ENCODE data around the gene VPS72.

The VPS72 gene

DNA sequence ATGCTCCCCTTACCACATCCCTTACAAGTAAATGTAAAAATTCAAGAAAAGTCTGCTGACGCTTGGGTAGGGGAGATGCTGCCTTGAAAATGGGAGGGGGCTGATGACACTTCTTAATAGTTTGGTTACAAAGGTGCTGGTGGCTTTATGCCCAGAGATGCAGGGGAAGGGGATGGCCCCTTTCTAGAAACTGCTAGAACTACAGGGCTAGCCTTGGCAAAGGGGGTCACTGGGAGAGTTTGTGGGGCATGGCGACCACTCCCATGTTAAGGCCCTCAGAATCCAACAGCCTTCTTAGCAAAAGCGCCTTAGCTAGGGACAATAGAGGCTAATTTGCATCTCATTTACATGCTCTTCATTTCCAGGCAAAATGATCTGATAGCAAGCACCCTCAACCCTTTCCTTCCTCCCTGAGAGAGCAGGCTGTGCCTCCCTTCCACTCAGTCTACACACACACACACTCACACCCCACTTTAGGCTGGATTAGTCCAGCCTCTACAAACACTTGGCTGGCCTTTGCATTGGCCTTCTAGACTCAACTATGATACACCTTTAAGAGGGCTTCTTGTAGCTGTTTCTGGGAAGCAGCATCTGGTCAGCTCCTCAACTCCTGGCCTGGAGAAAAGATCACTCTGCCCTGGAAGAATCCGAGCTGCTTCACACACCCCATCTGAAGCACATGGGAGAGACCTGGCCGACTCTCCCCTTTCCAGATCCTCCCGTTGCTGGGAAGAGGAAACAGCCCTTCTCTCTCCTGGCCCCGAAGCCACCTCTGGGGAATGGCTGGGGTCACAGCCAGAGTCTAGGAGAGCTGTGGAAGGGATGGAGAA, 45.3 kb downstream of the VPS72 start:
- no peak for DNase-seq (ENCODE audit: low read depth)

DNA sequence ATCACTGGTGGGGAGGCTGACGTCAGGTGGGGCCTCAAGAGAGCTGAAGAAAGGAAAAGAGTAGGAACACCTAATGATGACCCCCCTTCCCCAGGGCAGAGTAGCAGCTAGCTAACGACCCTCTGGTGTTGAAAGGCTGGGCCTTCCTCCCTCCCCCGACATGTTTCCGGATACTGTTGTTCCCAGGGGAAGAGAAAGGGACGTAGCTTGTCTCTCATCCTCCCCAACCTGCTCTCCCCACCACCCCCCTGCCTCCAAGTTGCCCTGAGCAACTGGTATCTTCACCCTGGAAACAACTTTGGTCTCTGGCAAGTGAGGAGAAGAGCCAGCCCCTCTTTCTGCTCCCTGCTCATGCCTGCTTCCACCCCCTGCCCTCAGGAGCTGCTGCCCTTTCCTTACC, 46.0 kb downstream of the VPS72 start:
- no peak for DNase-seq (ENCODE audit: low read depth)

DNA sequence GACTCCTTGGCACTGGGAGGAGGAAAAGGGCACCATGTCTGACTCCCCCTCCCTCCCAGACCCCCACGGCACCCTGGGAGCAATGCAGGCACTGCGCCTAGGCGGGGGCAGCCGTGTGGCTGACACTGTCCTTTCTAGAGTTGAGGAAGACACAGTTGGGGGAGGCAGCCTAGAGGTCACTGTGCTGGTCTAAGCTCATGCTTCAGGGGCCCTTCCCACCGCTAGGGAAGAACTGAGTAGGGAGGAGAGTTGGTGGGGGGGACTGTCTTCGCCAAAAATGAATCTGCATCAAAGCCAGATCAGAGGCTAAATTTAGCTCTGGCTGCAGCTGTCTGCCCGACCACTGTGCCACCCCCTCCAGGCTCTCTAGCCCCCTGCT, 47.0 kb downstream of the VPS72 start:
- DNase-seq (ENCODE audit: low read depth) = no peak

DNA sequence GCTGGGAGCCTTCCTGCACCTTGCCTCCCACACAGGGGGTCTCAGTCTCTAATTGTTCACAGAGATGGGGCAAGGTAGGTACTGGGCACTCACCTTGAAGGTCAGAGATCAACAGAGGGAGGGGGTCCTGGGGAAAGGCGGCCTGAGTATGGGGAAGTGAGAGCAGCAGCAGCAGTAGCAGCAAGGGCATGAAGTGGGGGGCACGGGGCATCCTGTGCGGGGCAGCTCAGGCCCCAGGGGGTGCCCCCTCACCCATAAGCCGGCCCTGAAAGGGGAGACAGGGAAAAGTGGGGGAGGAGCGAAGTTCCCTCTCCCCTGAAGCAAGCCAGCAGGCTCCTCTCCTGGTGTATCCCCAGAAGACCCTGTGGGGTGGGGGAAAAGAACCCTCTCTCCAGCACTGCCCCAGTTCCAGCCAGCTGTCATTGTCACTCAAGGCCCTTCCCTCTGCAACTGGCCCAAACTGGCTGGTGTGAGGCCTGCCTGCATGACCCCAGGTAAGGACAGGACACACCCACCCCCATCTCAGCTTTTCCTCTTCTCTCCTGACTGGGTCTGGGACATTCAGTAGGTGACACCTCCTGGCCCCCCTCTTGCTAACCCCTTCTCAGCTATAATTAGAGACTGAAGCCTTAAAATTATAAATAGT, 47.5 kb downstream of the VPS72 start:
- DNase-seq (ENCODE audit: low read depth) = no peak

DNA sequence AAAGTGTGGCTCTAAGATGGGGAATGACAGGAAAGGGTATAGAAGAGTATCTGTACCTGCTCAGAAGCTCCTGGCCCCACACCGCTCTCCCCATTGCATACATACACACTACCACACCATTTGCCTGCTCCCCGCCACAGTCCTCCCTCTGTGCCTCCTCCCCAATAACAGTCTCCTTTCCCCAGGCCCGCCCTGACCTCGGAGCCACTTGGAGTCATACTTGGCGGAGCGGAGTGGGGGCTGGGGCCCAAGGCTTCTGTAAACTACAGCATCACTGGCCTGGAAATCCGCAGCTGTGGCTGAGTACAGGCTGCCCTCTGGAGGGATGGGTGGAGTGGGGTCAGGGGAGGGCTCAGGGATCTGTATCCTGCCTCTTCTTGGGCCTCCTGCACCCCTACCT, 52.2 kb downstream of the VPS72 start:
- no peak for DNase-seq (ENCODE audit: low read depth)

DNA sequence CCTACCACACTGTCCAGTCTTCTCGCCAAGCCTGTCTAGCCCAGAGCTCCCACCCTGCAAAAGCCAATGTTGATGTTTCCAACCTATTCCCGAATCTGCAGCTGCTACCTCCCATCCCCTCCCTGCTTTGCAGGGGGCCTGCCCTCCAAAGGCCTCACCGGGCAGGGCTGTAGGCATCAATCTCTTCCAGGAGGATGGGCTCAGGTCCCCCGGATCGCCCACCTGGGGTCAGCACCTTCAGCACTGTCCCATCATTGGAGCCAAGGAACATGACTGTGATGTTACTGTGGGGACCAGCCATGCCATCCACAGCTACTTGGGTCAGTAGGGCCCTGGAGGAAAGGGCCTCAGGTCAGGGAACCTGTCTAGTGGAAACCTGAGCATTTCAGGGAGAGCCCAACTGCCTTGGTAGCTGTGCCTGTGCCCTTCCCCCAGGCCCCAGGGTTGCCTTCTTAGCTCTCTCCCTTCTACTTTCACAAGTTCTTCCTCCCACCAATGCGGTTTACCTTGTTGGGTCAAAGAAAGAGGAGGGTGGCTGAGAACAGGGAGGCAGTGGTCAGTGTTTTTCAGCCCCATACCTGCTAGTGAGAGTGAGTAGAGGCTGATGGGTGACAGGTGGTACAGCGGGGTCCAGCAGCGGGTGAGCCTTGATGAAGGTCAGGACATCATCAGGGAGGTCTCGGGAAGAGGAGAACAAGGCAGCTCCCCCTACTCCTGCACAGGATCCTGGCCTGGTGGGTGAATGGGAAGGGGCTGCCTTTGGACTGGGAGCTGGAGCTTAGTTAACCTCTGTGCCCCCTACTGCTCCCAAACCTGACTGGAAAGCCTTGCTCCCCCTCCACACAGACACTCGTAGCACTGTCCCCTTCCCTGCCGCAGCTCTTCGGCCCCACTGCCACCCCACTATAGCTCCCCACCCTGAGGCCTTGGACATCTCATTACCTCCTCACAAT, 54.3 kb downstream of the VPS72 start:
- DNase-seq (ENCODE audit: low read depth) = no peak

DNA sequence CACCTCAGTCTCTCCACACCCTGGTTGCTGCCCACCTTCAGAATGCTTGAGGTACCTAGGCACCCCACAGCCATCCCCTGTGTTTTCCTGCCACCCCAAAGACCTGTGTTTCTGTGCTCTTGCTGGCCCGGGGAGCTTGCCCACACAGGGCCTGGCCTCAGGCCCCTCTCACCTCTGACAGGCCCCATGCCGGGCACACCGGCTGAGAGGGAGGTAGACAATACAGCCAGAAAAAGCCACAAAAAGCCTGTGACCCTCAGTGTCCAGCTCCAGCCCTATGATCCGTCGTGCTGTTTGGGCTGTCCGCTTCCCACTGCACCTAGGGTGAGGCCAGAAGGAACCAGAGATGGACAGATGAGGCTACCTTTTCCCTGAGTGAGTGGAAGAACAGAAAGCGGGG, 55.0 kb downstream of the VPS72 start:
- no peak for DNase-seq (ENCODE audit: low read depth)

DNA sequence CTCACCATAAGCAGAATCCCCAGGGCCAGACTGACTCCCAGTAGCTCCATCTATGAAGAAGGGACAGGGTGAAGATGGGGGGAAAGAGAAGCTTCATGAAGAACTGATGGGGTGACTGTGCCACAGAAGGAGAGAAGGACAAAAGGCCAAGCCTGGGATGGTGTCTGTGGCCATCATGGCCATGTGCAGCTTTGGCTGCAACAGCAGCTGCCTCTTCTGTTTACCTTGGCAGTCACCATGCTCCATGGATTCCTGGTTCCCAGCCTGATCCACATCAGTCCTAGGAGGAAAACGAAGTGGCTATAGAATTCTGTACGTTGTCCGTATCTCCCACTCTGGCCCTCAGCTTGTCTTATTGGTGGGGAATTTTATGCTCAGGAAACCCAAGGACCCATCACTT, 55.6 kb downstream of the VPS72 start:
- DNase-seq (ENCODE audit: low read depth) = no peak

DNA sequence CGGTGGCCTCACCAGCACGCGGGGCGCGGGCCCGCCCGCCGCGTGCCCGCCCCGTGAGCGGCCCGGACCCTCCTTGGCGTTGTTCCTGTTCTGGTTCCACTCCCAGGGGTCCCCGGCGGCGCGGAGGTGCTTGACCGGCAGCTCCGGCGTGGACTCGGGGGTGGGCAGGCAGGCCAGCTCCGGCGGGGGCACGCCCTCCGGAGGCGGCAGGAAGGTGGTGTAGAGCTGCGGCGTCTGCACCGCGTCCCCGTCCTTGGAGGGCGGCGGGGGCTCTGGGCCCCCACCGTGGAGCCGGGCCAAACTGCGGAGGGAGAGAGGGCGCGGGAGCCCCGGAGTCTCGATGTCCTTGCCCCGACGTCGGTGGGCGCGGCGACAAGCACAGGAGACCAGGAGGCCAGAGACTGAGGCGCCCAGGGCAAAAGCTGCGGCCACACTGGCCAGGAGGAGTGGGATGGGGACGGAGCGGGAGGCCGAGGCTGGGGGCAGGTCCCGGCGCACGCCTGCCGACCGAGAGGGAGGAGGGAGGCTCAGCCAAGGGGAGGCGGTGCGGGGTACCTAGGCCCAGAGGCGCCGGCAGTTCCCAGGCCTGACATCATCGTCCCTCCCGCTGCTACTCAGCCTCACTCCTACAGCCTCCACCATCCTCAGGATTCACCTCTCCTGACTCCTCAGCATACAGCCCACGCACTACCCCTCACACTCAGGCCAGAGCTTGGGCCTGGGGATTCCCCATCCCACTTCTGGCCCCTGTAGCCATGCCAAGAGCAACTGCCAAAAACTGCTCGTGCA, 56.8 kb downstream of the VPS72 start:
- DNase-seq (ENCODE audit: low read depth) = no peak

DNA sequence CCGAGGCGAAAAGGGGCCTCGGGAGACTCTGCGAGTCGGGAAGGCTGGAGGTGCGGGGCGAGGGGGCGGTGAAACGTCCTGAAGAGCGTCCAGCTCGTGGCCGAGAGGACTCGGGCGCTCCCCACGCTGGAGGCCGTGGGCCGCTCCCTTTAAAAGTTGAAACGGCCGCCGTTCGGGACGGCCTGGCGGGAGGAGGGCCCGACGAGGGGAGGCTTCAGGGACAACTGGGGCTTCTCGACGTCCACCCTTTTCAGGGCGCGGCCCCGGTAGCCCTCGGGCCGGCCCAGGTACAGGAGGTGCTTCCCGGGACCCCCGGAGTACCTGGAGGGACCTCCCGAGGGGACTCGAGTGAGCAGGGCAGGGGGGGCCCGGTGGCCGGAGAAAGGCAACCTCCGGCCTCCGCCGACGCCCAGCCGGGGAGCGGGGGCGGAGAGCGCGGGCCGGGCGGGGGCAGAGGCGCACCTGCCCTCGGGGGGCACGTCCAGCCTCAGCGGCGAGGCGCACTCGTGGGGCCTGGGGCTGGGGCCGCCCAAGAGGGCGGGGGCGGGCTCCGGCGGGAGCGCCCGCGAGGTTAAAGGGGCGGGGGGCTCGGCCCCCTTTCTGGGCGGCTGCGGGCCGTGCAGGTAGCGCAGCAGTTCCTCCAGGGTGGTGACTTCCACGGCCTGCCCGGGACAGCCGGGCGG, 57.5 kb downstream of the VPS72 start:
- DNase-seq (ENCODE audit: low read depth) = no peak

DNA sequence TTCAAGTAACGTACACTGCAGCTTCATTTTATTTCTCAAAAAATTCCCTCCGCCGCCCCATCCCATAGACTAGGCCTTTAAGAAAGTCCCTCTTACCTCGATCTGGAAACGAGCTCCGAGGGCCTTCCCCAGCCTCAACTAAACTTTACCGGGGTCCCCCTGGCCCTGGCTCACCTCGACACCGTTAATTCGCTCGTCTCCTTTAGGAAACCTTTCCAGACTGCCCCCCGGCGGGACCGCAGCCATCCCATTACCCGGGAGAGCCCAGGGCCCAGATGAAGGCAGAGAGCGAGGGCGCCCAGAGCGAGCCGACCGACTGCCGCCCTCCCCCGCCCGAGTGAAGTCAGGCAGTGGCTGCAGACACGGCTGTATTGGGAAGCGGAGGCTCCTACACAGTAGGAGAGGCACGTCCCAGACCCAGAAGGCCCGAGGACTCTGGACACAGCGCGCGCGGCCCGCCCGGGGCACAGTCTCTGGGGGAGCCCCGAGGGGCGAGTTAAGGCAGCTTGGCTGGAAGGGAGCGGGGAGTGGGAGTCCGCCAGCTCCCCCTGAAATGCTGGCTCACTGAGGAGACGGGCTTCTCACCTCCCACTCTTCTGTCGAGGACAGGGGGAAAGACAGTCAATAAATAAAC, 58.2 kb downstream of the VPS72 start:
- no peak for DNase-seq (ENCODE audit: low read depth)

DNA sequence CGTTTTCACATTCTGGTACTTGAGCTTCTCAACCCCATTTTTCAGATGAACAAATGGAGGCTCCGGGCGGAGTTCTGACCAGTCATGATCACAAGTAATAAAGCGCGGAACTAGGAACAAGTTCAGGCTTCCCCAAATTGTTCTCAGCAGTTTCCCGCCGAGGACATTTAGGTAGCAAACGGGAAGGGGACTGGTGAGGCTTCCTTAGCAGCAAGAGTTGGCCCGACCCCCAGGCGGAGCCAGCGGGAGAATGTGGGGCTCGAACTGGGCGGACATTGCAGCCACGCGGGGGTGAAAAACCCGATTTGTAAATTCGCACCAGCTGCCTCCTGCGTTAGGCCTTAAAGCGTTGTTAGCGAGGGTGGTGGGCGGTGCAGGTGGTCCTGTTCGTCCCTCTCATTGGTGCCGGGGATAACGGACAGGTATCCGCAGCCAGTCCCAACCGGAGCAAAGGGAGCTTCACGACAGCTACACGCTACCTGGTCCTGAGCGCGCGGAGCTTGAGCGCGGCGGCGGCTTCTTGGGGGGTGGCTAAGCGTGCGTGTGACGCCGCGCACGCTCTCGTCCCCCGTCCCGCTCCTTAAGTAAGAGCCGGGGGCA, 58.9 kb downstream of the VPS72 start:
- peak; percentile 62 for DNase-seq (ENCODE audit: low read depth)

DNA sequence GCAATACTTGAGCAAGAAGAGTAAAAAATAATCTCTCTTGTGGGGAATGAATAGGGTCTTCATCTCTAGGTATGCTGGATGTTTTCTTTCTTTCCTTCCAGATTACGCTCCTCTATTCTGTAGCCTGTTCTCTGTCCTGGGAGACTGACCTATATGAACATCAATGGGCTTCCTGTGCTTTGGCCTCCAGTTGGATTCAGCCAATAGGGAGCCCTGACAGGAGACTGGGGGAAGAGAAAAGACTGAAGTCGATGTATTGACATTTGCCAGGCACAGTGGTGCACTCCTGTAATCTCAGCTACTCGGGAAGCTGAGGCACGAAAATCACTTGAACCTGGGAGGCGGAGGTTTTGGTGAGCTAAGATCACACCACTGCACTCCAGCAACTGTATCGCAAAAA, 61.2 kb downstream of the VPS72 start:
- no peak for DNase-seq (ENCODE audit: low read depth)
